ENCODE results near the gene ST8SIA5. TPM values are rescaled to one million over a fixed set of nuclear protein-coding genes. Genes with fewer than 3 reads are reported as not detected.

Gene ST8SIA5
- total RNA-seq, 1 donor, result under 0.01 TPM

GRCh38 chr18:46675112-46675511, 81.7 kb downstream of the ST8SIA5 start:
- DNase-seq (ENCODE audit: insufficient read length, low spot score, missing footprints), result no peak
- no peak overlapping the region for H3K4me2 ChIP-seq (ENCODE audit: insufficient read depth, low read length)
- H3K4me1 ChIP-seq (ENCODE audit: insufficient read depth, low read length), result peaks cover 6% of the 10 kb centered on the region
- H3K27me3 ChIP-seq (ENCODE audit: insufficient read depth, low read length), result peaks cover 13% of the 10 kb centered on the region
- H3K36me3 ChIP-seq (ENCODE audit: insufficient read depth, low read length), result no peaks in the 10 kb centered on the region
- no peak overlapping the region for H2AFZ ChIP-seq (ENCODE audit: low read length)
- no peaks in the 10 kb centered on the region for H4K20me1 ChIP-seq (ENCODE audit: insufficient read depth, low read length)
- no peak overlapping the region for H3K27ac ChIP-seq (ENCODE audit: low read depth, low read length)
- no peak overlapping the region for H3K4me3 ChIP-seq (ENCODE audit: insufficient read depth, low read length)
- no peaks in the 10 kb centered on the region for H3K9me3 ChIP-seq (ENCODE audit: low read depth, low read length)
- no peak for TF ChIP-seq CTCF (IDR thresholded peaks at IDR 0.05; ENCODE audit: extremely low read depth, low read depth, low read length)
- H3K79me2 ChIP-seq (ENCODE audit: insufficient read depth, low read length), result no peaks in the 10 kb centered on the region

GRCh38 chr18:46672062-46672970, 84.5 kb downstream of the ST8SIA5 start:
- Histone ChIP-seq H3K4me1 (ENCODE audit: insufficient read depth, low read length) (peaks cover 6% of the 10 kb centered on the region), H4K20me1 (ENCODE audit: insufficient read depth, low read length) (no peaks in the 10 kb centered on the region), H3K9me3 (ENCODE audit: low read depth, low read length) (no peaks in the 10 kb centered on the region), H3K4me3 (ENCODE audit: insufficient read depth, low read length) (no peak overlapping the region), H3K79me2 (ENCODE audit: insufficient read depth, low read length) (no peaks in the 10 kb centered on the region), H3K27me3 (ENCODE audit: insufficient read depth, low read length) (peaks cover 13% of the 10 kb centered on the region), H3K27ac (ENCODE audit: low read depth, low read length) (no peak overlapping the region), H2AFZ (ENCODE audit: low read length) (no peak overlapping the region), H3K4me2 (ENCODE audit: insufficient read depth, low read length) (no peak overlapping the region), H3K36me3 (ENCODE audit: insufficient read depth, low read length) (no peaks in the 10 kb centered on the region)
- no peak for DNase-seq (ENCODE audit: insufficient read length, low spot score, missing footprints)
- no peak for TF ChIP-seq CTCF (IDR thresholded peaks at IDR 0.05; ENCODE audit: extremely low read depth, low read depth, low read length)

DNA sequence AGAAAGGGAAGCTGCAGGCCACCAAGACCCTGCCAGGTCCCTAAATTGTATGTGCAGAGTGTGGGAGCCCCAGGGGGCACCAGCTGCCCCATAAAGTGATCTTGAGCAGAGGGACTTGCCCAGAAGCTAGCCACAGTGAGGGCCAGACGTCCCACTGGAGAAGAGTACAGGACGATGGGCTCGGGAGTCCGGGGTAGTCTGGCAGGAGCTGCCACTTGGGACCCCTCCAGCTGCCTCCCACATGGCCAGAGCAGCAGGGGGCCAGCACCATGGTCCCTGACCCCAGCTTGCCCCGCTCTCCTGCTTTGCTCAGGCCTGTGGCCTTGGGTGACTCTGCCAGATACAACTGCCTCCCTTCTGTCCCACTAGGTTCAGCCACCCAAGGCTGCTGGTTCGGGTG, 88.2 kb downstream of the ST8SIA5 start:
- no peak overlapping the region for H2AFZ ChIP-seq (ENCODE audit: low read length)
- H3K4me1 ChIP-seq (ENCODE audit: insufficient read depth, low read length), result no peaks in the 10 kb centered on the region
- H3K9me3 ChIP-seq (ENCODE audit: low read depth, low read length), result no peaks in the 10 kb centered on the region
- peaks cover 4% of the 10 kb centered on the region for H3K27me3 ChIP-seq (ENCODE audit: insufficient read depth, low read length)
- no peak for TF ChIP-seq CTCF (IDR thresholded peaks at IDR 0.05; ENCODE audit: extremely low read depth, low read depth, low read length)
- no peak overlapping the region for H3K4me2 ChIP-seq (ENCODE audit: insufficient read depth, low read length)
- H3K4me3 ChIP-seq (ENCODE audit: insufficient read depth, low read length), result no peak overlapping the region
- no peaks in the 10 kb centered on the region for H4K20me1 ChIP-seq (ENCODE audit: insufficient read depth, low read length)
- no peak overlapping the region for H3K27ac ChIP-seq (ENCODE audit: low read depth, low read length)
- no peaks in the 10 kb centered on the region for H3K36me3 ChIP-seq (ENCODE audit: insufficient read depth, low read length)
- H3K79me2 ChIP-seq (ENCODE audit: insufficient read depth, low read length), result no peaks in the 10 kb centered on the region
- DNase-seq (ENCODE audit: insufficient read length, low spot score, missing footprints), result no peak

GRCh38 chr18:46668135-46668534, 88.7 kb downstream of the ST8SIA5 start:
- H3K4me3 ChIP-seq (ENCODE audit: insufficient read depth, low read length), result no peak overlapping the region
- H3K79me2 ChIP-seq (ENCODE audit: insufficient read depth, low read length), result no peaks in the 10 kb centered on the region
- H3K9me3 ChIP-seq (ENCODE audit: low read depth, low read length), result no peaks in the 10 kb centered on the region
- no peaks in the 10 kb centered on the region for H3K4me1 ChIP-seq (ENCODE audit: insufficient read depth, low read length)
- no peak overlapping the region for H3K27ac ChIP-seq (ENCODE audit: low read depth, low read length)
- H2AFZ ChIP-seq (ENCODE audit: low read length), result no peak overlapping the region
- no peak for DNase-seq (ENCODE audit: insufficient read length, low spot score, missing footprints)
- peaks cover 4% of the 10 kb centered on the region for H3K27me3 ChIP-seq (ENCODE audit: insufficient read depth, low read length)
- TF ChIP-seq CTCF (IDR thresholded peaks at IDR 0.05; ENCODE audit: extremely low read depth, low read depth, low read length), result no peak
- no peaks in the 10 kb centered on the region for H3K36me3 ChIP-seq (ENCODE audit: insufficient read depth, low read length)
- H3K4me2 ChIP-seq (ENCODE audit: insufficient read depth, low read length), result no peak overlapping the region
- no peaks in the 10 kb centered on the region for H4K20me1 ChIP-seq (ENCODE audit: insufficient read depth, low read length)
